Measurements from ENCODE around the gene FYB2.

Gene FYB2

DNA sequence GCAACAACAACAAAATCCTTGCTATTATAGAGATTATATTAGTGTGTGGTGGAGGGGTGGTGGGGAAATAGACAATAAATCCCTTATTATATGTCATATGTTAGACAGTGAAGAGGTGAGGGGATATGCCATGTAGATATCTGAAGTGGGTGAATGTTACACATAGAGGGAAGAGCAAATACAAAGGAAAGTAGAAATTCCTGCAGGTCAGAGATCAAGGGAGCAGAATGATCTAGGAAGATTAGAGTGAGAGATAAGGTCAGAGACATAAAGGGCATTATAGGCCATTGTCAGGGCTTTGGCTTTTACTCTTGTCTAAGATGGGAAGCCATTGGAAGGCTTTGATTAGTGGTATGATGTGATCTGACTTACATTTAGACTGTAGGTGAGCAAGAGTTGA lies 135.6 kb downstream of the FYB2 start:
- H3K27ac ChIP-seq (ENCODE audit: low read length): no peak overlapping the region
- H3K36me3 ChIP-seq (ENCODE audit: control insufficient read depth in 2 of 2, insufficient read depth in 2 of 2, low read length in 2 of 2): peaks cover 0 to 3% of the 10 kb centered on the region in 2 donors

DNA sequence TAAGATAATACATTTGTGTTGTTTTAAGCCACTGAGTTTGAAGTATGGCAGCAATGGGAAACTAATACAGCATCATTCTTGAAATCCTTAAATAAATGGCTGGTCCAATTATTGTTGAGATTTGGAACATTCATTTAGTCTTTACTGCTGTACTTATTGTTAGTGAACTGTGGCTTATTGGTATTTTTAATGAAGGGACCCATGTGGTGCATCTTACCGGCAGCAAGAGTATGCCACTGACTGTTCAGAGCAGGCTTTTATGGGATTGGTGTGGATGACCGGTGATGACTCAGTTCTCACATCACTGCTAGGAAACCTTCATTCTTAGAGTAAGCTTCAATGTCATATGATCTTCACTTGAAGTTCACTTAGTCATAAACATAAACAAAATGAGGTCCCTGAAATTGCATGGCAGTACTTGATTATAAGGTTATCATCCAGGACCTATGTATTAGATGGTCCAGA lies 142.6 kb downstream of the FYB2 start:
- no peak overlapping the region for H3K27ac ChIP-seq (ENCODE audit: low read length)
- no peaks in the 10 kb centered on the region for H3K27me3 ChIP-seq (ENCODE audit: control insufficient read depth in 1 of 2, insufficient read depth in 2 of 2, low read length in 2 of 2)
- H3K9ac ChIP-seq (ENCODE audit: low read length in 2 of 2): no peak overlapping the region
- peaks cover 0 to 3% of the 10 kb centered on the region in 2 donors for H3K36me3 ChIP-seq (ENCODE audit: control insufficient read depth in 2 of 2, insufficient read depth in 2 of 2, low read length in 2 of 2)
- H3K4me1 ChIP-seq (ENCODE audit: control insufficient read depth, insufficient read depth, low read length): no peaks in the 10 kb centered on the region
- H3K9me3 ChIP-seq (ENCODE audit: control insufficient read depth in 2 of 2, low read length in 2 of 2): no peaks in the 10 kb centered on the region
- H3K4me3 ChIP-seq (ENCODE audit: low read length in 2 of 2): no peak overlapping the region

More for the DNA sequence above, 135.6 kb downstream of the FYB2 start:
- no peak overlapping the region for H3K9ac ChIP-seq (ENCODE audit: low read length in 2 of 2)
- no peaks in the 10 kb centered on the region for H3K4me1 ChIP-seq (ENCODE audit: control insufficient read depth, insufficient read depth, low read length)
- H3K9me3 ChIP-seq (ENCODE audit: control insufficient read depth in 2 of 2, low read length in 2 of 2): no peaks in the 10 kb centered on the region
- H3K4me3 ChIP-seq (ENCODE audit: low read length in 2 of 2): no peak overlapping the region
- no peaks in the 10 kb centered on the region for H3K27me3 ChIP-seq (ENCODE audit: control insufficient read depth in 1 of 2, insufficient read depth in 2 of 2, low read length in 2 of 2)

DNA sequence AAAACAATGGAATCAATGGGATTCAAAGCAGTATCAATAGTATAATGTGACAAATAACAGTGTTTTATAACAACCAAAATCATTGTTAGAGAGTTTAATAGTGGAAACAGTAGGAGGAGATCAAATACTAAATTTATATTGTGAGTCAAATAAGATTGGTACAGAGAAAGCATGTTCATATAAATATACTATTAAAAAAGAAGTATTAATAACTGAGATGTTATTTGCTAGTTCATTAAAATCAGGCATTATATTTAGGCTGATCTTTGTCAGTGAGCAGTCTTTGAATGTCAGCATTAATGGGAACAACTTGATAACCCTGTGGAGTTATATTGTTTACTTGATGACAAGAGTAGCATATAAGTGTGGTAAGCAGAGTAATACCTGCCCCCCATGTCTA lies 143.4 kb downstream of the FYB2 start:
- Histone ChIP-seq H3K27me3 (ENCODE audit: control insufficient read depth in 1 of 2, insufficient read depth in 2 of 2, low read length in 2 of 2) (no peaks in the 10 kb centered on the region), H3K36me3 (ENCODE audit: control insufficient read depth in 2 of 2, insufficient read depth in 2 of 2, low read length in 2 of 2) (peaks cover 0 to 3% of the 10 kb centered on the region in 2 donors), H3K9ac (ENCODE audit: low read length in 2 of 2) (no peak overlapping the region), H3K4me3 (ENCODE audit: low read length in 2 of 2) (no peak overlapping the region), H3K9me3 (ENCODE audit: control insufficient read depth in 2 of 2, low read length in 2 of 2) (no peaks in the 10 kb centered on the region), H3K4me1 (ENCODE audit: control insufficient read depth, insufficient read depth, low read length) (no peaks in the 10 kb centered on the region), H3K27ac (ENCODE audit: low read length) (no peak overlapping the region)

DNA sequence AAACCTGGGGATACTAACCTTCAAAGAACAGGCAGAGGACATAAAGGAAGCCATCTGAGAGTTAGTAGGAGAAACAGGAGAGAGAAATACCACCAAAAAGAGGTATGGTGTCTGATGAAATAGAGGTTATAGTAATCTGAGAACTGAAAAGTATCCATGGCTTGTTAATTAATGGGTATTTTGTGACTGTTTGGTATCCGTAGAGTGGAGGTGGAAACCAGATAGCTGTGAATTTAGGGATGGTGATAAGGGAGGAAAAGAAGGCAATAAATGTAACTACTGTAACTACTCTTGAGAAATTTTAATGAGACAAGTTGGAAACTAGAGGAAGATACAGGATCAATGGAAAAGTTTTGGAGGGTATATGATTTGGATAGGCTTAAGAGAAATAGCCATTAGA lies 146.6 kb downstream of the FYB2 start:
- H3K27ac ChIP-seq (ENCODE audit: low read length): no peak overlapping the region
- H3K36me3 ChIP-seq (ENCODE audit: control insufficient read depth in 2 of 2, insufficient read depth in 2 of 2, low read length in 2 of 2): no peaks in the 10 kb centered on the region
- H3K4me3 ChIP-seq (ENCODE audit: low read length in 2 of 2): no peak overlapping the region
- H3K9ac ChIP-seq (ENCODE audit: low read length in 2 of 2): no peak overlapping the region
- H3K27me3 ChIP-seq (ENCODE audit: control insufficient read depth in 1 of 2, insufficient read depth in 2 of 2, low read length in 2 of 2): no peaks in the 10 kb centered on the region
- no peaks in the 10 kb centered on the region for H3K4me1 ChIP-seq (ENCODE audit: control insufficient read depth, insufficient read depth, low read length)
- H3K9me3 ChIP-seq (ENCODE audit: control insufficient read depth in 2 of 2, low read length in 2 of 2): no peaks in the 10 kb centered on the region

DNA sequence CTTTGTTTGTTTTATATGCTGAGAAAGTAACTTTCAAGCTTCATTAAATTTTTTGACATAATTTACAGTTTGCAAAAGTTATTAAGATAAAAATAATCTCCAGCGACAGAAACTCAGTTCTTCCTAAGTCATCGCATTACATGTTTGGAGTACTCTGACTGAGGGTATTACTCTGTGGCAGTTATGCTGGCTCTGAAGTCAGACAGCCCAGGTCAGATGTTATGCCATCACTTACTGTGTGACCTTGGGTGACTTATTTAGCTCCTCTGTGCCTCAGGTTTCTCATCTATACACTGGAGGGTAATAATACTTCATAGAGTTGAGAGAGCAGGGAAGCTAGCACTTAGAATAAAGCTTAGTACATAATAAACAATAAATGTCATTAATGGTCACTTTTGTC lies 147.7 kb downstream of the FYB2 start:
- Histone ChIP-seq H3K27ac (ENCODE audit: low read length) (no peak overlapping the region), H3K4me1 (ENCODE audit: control insufficient read depth, insufficient read depth, low read length) (no peaks in the 10 kb centered on the region), H3K9ac (ENCODE audit: low read length in 2 of 2) (no peak overlapping the region), H3K4me3 (ENCODE audit: low read length in 2 of 2) (no peak overlapping the region), H3K27me3 (ENCODE audit: control insufficient read depth in 1 of 2, insufficient read depth in 2 of 2, low read length in 2 of 2) (no peaks in the 10 kb centered on the region), H3K36me3 (ENCODE audit: control insufficient read depth in 2 of 2, insufficient read depth in 2 of 2, low read length in 2 of 2) (no peaks in the 10 kb centered on the region), H3K9me3 (ENCODE audit: control insufficient read depth in 2 of 2, low read length in 2 of 2) (no peaks in the 10 kb centered on the region)

DNA sequence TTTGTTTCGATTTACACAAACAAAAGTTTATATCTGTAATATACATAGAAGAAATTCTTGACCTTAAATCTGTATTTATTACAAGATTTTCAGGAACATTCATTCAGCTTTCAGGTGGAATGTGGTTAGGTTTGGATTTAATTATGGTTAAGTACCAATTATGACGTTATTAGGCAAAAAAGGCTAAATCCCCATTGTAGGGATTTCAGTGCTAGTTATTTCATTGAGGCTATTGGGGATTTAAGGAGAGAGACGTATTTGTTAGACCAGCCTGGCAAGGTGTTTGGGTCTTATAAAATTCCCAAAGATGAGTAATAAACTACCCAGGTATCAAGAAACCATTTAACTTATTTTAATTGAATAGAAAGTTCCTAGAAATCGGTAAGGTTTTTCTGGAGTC lies 148.1 kb downstream of the FYB2 start:
- Histone ChIP-seq H3K27me3 (ENCODE audit: control insufficient read depth in 1 of 2, insufficient read depth in 2 of 2, low read length in 2 of 2) (no peaks in the 10 kb centered on the region), H3K27ac (ENCODE audit: low read length) (no peak overlapping the region), H3K9me3 (ENCODE audit: control insufficient read depth in 2 of 2, low read length in 2 of 2) (no peaks in the 10 kb centered on the region), H3K4me3 (ENCODE audit: low read length in 2 of 2) (no peak overlapping the region), H3K4me1 (ENCODE audit: control insufficient read depth, insufficient read depth, low read length) (no peaks in the 10 kb centered on the region), H3K9ac (ENCODE audit: low read length in 2 of 2) (no peak overlapping the region), H3K36me3 (ENCODE audit: control insufficient read depth in 2 of 2, insufficient read depth in 2 of 2, low read length in 2 of 2) (no peaks in the 10 kb centered on the region)

DNA sequence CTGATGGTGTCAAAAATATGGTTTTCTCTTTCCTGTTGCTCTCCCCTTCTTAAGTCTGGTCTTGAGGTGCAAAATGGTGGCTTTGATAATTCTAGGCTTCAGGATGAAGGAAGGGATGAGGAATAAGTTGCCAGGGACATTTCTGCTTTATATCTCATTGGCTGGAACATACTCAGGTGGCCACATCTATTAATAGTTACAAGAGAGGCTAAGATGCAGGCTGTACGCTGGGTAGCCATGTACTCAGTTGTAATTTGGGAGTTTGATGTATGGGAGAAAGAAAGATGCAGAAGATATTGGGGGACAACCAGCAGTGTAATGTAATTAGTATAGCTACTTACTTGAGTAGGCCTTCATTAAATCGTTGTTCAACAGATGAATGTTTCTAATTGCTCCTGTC lies 148.9 kb downstream of the FYB2 start:
- no peaks in the 10 kb centered on the region for H3K4me1 ChIP-seq (ENCODE audit: control insufficient read depth, insufficient read depth, low read length)
- no peaks in the 10 kb centered on the region for H3K27me3 ChIP-seq (ENCODE audit: control insufficient read depth in 1 of 2, insufficient read depth in 2 of 2, low read length in 2 of 2)

More for the DNA sequence above, 148.9 kb downstream of the FYB2 start:
- H3K9ac ChIP-seq (ENCODE audit: low read length in 2 of 2): no peak overlapping the region
- no peaks in the 10 kb centered on the region for H3K36me3 ChIP-seq (ENCODE audit: control insufficient read depth in 2 of 2, insufficient read depth in 2 of 2, low read length in 2 of 2)
- H3K4me3 ChIP-seq (ENCODE audit: low read length in 2 of 2): no peak overlapping the region
- H3K9me3 ChIP-seq (ENCODE audit: control insufficient read depth in 2 of 2, low read length in 2 of 2): no peaks in the 10 kb centered on the region
- no peak overlapping the region for H3K27ac ChIP-seq (ENCODE audit: low read length)
